Measurements from ENCODE around the gene KIAA0586.
"Not testable (repeated sequence)": the region's sequence is repeated elsewhere in the genome, so short reads cannot be mapped to it uniquely, and the experiment has no call there.

Gene KIAA0586

DNA sequence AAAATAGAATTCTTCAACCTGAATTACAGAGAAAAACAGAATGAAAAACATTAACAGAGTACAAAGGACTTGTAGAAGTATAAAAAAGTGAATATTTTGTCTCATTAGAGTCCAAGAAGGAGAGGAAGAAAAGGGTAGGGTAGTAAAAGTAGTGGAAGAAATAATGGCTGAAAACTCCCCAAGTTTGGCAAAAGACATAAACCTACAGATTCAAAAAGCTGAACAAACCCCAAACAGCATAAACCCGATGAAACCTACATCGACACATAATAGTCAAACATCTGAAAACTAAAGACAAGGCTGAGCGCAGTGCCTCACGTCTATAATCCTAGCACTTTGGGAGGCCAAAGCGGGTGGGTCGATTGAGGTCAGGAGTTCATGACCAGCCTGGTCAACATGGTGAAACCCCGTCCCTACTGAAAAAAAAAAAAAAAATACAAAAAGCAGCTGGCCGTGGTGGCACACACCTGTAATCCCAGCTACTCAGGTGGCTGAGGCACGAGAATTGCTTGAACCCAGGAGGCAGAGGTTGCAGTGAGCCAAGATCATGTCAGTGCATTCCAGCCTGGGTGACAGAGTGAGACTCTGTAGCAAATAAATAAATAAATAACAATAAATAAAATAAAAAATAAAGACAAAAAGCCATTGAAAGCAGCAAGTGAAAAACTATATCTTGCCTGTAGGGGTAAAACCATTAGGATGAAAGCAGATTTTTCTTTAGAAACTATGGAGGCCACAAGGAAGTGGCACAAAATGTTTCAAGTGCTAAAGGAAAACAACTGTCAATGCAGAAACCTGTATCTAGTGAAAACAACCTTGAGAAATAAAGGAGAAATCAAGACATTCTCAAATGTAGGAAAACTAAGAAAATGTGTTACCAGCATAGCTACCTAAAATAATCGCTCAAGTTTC, 11.6 kb upstream of the KIAA0586 start:
- no peak overlapping the region for H3K4me3 ChIP-seq (ENCODE audit: low read length)
- H3K27ac ChIP-seq (ENCODE audit: low read length) = no peak overlapping the region
- no peaks in the 10 kb centered on the region for H3K27me3 ChIP-seq (ENCODE audit: control insufficient read depth, insufficient read depth, low read length)
- WGBS (ENCODE audit: insufficient coverage, insufficient read length) = no CpG with 5 or more reads among the region's 10 CpGs
- no peaks in the 10 kb centered on the region for H3K9me3 ChIP-seq (ENCODE audit: control insufficient read depth, insufficient read depth, low read length)
- H3K4me1 ChIP-seq (ENCODE audit: control insufficient read depth, insufficient read depth, low read length) = no peaks in the 10 kb centered on the region
- DNase-seq (ENCODE audit: low read depth, low spot score) = no peak
- H3K36me3 ChIP-seq (ENCODE audit: control insufficient read depth, insufficient read depth, low read length) = no peaks in the 10 kb centered on the region; the same call in 1 of the 2 replicates

GRCh38 chr14:58416934-58417333, 10.6 kb upstream of the KIAA0586 start:
- no CpG with 5 or more reads among the region's 1 CpG for WGBS (ENCODE audit: insufficient coverage, insufficient read length)
- H3K27ac ChIP-seq (ENCODE audit: low read length); H3K4me3 ChIP-seq (ENCODE audit: low read length); H3K9me3 ChIP-seq (ENCODE audit: control insufficient read depth, insufficient read depth, low read length); H3K4me1 ChIP-seq (ENCODE audit: control insufficient read depth, insufficient read depth, low read length); DNase-seq (ENCODE audit: low read depth, low spot score); H3K27me3 ChIP-seq (ENCODE audit: control insufficient read depth, insufficient read depth, low read length); H3K36me3 ChIP-seq (ENCODE audit: control insufficient read depth, insufficient read depth, low read length): not testable (repeated sequence)

DNA sequence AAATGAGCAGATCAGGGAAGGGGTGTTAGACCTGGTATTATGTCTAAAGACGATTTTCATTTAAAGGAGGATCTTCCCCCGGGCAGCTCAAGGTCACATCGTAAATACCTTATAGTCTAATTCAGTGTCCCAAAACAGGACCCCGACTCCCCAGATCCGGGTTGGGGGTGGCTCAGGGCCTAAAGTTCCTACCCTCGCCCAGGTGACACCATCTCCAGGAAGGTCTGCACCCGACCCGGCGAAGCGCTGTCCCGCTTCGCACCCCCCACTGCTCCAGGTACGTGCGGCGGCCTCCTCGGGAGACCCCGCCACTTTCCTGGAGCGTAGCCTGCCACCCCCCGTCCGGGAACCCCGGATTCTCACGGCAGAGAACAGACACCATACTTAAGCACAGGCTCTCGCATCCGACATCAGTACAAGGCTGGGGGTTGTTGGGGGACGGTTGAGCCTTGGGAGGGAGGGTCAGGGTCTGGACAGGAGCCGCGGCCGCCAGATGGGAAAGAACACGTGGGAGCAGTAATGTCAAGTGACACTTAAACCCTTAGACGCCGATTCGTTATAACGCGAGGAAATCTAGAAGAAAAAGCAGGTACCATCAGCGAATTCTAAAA, 744 bp upstream of the KIAA0586 start:
- H3K4me1 ChIP-seq (ENCODE audit: control insufficient read depth, insufficient read depth, low read length) = no peaks in the 10 kb centered on the region
- DNase-seq (ENCODE audit: low read depth, low spot score) = no peak
- H3K9me3 ChIP-seq (ENCODE audit: control insufficient read depth, insufficient read depth, low read length) = no peaks in the 10 kb centered on the region
- no peaks in the 10 kb centered on the region for H3K27me3 ChIP-seq (ENCODE audit: control insufficient read depth, insufficient read depth, low read length)
- H3K4me3 ChIP-seq (ENCODE audit: low read length) = peak overlapping the region; percentile 80
- no peak overlapping the region for H3K27ac ChIP-seq (ENCODE audit: low read length)
- WGBS (ENCODE audit: insufficient coverage, insufficient read length) = no CpG with 5 or more reads among the region's 35 CpGs
- no peaks in the 10 kb centered on the region; the same call in 1 of the 2 replicates for H3K36me3 ChIP-seq (ENCODE audit: control insufficient read depth, insufficient read depth, low read length)

GRCh38 chr14:58428118-58428683, 682 bp downstream of the KIAA0586 start:
- Histone ChIP-seq H3K27me3 (ENCODE audit: control insufficient read depth, insufficient read depth, low read length) (no peaks in the 10 kb centered on the region), H3K9me3 (ENCODE audit: control insufficient read depth, insufficient read depth, low read length) (no peaks in the 10 kb centered on the region), H3K4me3 (ENCODE audit: low read length) (peak overlapping the region; percentile 80; the same call in 1 of the 2 replicates), H3K36me3 (ENCODE audit: control insufficient read depth, insufficient read depth, low read length) (no peaks in the 10 kb centered on the region; the same call in 1 of the 2 replicates), H3K27ac (ENCODE audit: low read length) (no peak overlapping the region), H3K4me1 (ENCODE audit: control insufficient read depth, insufficient read depth, low read length) (no peaks in the 10 kb centered on the region)
- DNase-seq (ENCODE audit: low read depth, low spot score) = no peak
- no CpG with 5 or more reads among the region's 10 CpGs for WGBS (ENCODE audit: insufficient coverage, insufficient read length)

DNA sequence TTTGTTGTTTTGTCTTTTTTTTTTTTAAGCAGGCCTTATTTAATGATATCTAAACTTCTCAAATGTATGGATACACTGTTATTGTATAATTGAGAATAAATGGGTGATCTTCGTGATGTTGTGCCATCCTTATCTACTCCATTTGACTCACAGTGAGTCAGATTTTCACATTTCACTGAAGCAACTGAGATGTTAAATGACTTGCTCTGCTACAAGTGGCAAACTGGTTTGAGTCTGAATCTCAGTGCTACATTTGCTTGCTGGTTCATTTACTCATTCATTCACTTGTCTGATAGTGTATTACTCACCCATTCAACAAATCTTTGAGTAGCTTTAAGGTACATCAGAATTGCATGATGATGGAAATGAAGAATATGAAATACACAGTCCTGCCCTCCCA, 2.6 kb downstream of the KIAA0586 start:
- H3K36me3 ChIP-seq (ENCODE audit: control insufficient read depth, insufficient read depth, low read length) = no peaks in the 10 kb centered on the region; the same call in 1 of the 2 replicates
- no peaks in the 10 kb centered on the region for H3K27me3 ChIP-seq (ENCODE audit: control insufficient read depth, insufficient read depth, low read length)
- no peaks in the 10 kb centered on the region for H3K9me3 ChIP-seq (ENCODE audit: control insufficient read depth, insufficient read depth, low read length)
- no peaks in the 10 kb centered on the region for H3K4me1 ChIP-seq (ENCODE audit: control insufficient read depth, insufficient read depth, low read length)
- no CpG with 5 or more reads among the region's 1 CpG for WGBS (ENCODE audit: insufficient coverage, insufficient read length)
- no peak overlapping the region for H3K4me3 ChIP-seq (ENCODE audit: low read length)
- H3K27ac ChIP-seq (ENCODE audit: low read length) = no peak overlapping the region
- DNase-seq (ENCODE audit: low read depth, low spot score) = no peak

GRCh38 chr14:58439476-58439875, 12.0 kb downstream of the KIAA0586 start:
- Histone ChIP-seq H3K4me1 (ENCODE audit: control insufficient read depth, insufficient read depth, low read length) (no peaks in the 10 kb centered on the region), H3K27me3 (ENCODE audit: control insufficient read depth, insufficient read depth, low read length) (no peaks in the 10 kb centered on the region), H3K9me3 (ENCODE audit: control insufficient read depth, insufficient read depth, low read length) (no peaks in the 10 kb centered on the region), H3K4me3 (ENCODE audit: low read length) (no peak overlapping the region), H3K27ac (ENCODE audit: low read length) (no peak overlapping the region), H3K36me3 (ENCODE audit: control insufficient read depth, insufficient read depth, low read length) (no peaks in the 10 kb centered on the region; the same call in 1 of the 2 replicates)
- no CpG with 5 or more reads among the region's 5 CpGs for WGBS (ENCODE audit: insufficient coverage, insufficient read length)
- DNase-seq (ENCODE audit: low read depth, low spot score) = no peak

- Histone ChIP-seq H3K27ac (ENCODE audit: low read length) (no peak overlapping the region), H3K36me3 (ENCODE audit: control insufficient read depth, insufficient read depth, low read length) (peaks cover 4% of the 10 kb centered on the region; the same call in 1 of the 2 replicates), H3K4me3 (ENCODE audit: low read length) (no peak overlapping the region), H3K9me3 (ENCODE audit: control insufficient read depth, insufficient read depth, low read length) (no peaks in the 10 kb centered on the region), H3K27me3 (ENCODE audit: control insufficient read depth, insufficient read depth, low read length) (no peaks in the 10 kb centered on the region), H3K4me1 (ENCODE audit: control insufficient read depth, insufficient read depth, low read length) (no peaks in the 10 kb centered on the region)
- no peak for DNase-seq (ENCODE audit: low read depth, low spot score)
- no CpG with 5 or more reads among the region's 5 CpGs for WGBS (ENCODE audit: insufficient coverage, insufficient read length)
These were observed 17.1 kb downstream of the KIAA0586 start for GRCh38 chr14:58444627-58445026.

GRCh38 chr14:58455593-58456265, 28.2 kb downstream of the KIAA0586 start:
- no CpG with 5 or more reads among the region's 9 CpGs for WGBS (ENCODE audit: insufficient coverage, insufficient read length)

GRCh38 chr14:58460772-58461171, 33.3 kb downstream of the KIAA0586 start:
- H3K27me3 ChIP-seq (ENCODE audit: control insufficient read depth, insufficient read depth, low read length) = no peaks in the 10 kb centered on the region
- no peak overlapping the region for H3K27ac ChIP-seq (ENCODE audit: low read length)
- no peaks in the 10 kb centered on the region for H3K4me1 ChIP-seq (ENCODE audit: control insufficient read depth, insufficient read depth, low read length)
- DNase-seq (ENCODE audit: low read depth, low spot score) = no peak
- no CpG with 5 or more reads among the region's 2 CpGs for WGBS (ENCODE audit: insufficient coverage, insufficient read length)
- no peaks in the 10 kb centered on the region for H3K36me3 ChIP-seq (ENCODE audit: control insufficient read depth, insufficient read depth, low read length)
- H3K9me3 ChIP-seq (ENCODE audit: control insufficient read depth, insufficient read depth, low read length) = no peaks in the 10 kb centered on the region
- H3K4me3 ChIP-seq (ENCODE audit: low read length) = no peak overlapping the region

More at GRCh38 chr14:58455593-58456265, 28.2 kb downstream of the KIAA0586 start:
- Histone ChIP-seq H3K27ac (ENCODE audit: low read length) (no peak overlapping the region), H3K36me3 (ENCODE audit: control insufficient read depth, insufficient read depth, low read length) (no peaks in the 10 kb centered on the region), H3K9me3 (ENCODE audit: control insufficient read depth, insufficient read depth, low read length) (no peaks in the 10 kb centered on the region), H3K27me3 (ENCODE audit: control insufficient read depth, insufficient read depth, low read length) (no peaks in the 10 kb centered on the region), H3K4me3 (ENCODE audit: low read length) (no peak overlapping the region), H3K4me1 (ENCODE audit: control insufficient read depth, insufficient read depth, low read length) (no peaks in the 10 kb centered on the region)
- DNase-seq (ENCODE audit: low read depth, low spot score) = no peak

DNA sequence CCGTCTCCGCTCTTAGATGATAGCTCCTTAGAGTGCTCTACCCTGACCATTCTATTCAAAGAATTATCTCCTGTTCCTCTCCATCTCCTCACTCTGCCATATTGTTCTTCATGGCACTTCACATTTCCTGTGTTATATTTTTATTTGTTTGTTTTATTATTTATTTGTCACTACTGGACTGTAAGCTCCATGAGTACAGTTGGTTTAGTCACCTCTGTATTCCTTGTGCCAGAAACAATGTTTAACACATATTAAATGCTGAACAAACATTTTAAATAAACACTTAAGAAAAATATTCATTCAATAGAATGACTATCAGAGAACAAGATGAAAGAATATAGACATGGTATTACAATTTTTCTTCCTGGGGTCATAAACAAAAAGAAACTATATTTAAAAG, 35.6 kb downstream of the KIAA0586 start:
- H3K9me3 ChIP-seq (ENCODE audit: control insufficient read depth, insufficient read depth, low read length) = no peaks in the 10 kb centered on the region
- no peak for DNase-seq (ENCODE audit: low read depth, low spot score)
- H3K4me3 ChIP-seq (ENCODE audit: low read length) = no peak overlapping the region
- peaks cover 2% of the 10 kb centered on the region; the same call in 1 of the 2 replicates for H3K36me3 ChIP-seq (ENCODE audit: control insufficient read depth, insufficient read depth, low read length)
- no peak overlapping the region for H3K27ac ChIP-seq (ENCODE audit: low read length)
- WGBS (ENCODE audit: insufficient coverage, insufficient read length) = no CpG with 5 or more reads among the region's 2 CpGs
- no peaks in the 10 kb centered on the region for H3K4me1 ChIP-seq (ENCODE audit: control insufficient read depth, insufficient read depth, low read length)
- H3K27me3 ChIP-seq (ENCODE audit: control insufficient read depth, insufficient read depth, low read length) = no peaks in the 10 kb centered on the region

Data from iPS DF 6.9 (cell line).